ENCODE results near the gene GSG1L.

The GSG1L gene

DNA sequence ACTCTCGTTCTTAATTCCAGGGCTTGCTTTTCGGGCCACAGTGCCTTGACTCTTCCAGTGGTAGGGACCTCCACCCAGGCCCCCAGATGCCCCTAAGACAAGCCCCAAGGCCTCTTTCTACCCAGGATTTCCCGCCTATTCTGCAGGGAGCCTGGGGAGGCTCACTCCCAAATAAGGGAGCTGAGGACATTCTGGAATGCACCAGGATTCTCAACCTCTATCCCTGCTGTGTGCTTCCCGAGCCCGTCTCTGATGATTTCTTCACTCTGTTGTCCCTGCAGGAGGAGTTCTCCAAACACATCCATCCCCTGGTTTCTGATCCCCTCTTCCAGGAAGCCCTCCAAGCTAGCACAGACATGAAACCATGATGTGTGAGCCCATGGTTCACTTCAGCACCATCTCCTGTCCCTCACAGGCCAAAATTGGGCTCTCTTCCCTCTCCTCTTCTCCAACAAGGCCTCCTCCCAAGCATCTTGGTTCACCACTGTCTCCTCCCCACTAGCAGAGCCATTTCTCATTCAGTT is 257.6 kb downstream of the GSG1L start:
- no peak for DNase-seq

DNA sequence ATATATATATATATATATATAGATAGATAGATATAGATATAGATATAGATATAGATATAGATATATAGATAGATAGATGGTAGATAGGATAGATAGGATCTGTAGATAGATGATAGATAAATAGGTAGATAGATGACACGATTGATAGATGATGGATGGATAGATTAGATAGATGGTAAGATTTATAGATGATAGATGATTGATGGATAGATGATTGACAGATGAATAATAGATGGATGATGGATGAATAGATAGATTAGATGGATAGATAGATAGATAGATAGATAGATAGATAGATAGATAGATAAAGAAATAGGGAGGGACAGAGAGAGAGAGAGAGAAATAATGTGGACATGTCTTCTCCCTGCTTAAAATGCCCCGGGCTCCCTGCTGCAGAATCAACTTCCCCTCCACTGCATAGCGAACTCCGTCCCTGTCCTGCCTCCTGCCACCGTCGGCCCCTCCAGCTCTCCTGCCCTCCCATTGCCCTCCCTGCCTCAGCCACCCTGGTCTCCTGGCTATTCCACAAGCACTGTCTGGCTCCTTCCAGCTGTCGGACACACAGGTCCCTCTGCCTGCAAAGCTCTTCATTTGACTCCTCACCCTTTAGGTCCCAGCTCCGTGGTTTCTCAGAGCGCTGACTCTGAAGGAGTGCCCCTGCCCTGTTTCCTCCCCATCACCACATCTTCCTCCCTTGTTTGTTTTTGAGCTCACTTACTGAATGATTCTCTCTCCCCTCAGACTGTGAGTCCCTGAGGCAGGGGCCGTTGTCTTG is 259.6 kb downstream of the GSG1L start:
- no peak for DNase-seq

DNA sequence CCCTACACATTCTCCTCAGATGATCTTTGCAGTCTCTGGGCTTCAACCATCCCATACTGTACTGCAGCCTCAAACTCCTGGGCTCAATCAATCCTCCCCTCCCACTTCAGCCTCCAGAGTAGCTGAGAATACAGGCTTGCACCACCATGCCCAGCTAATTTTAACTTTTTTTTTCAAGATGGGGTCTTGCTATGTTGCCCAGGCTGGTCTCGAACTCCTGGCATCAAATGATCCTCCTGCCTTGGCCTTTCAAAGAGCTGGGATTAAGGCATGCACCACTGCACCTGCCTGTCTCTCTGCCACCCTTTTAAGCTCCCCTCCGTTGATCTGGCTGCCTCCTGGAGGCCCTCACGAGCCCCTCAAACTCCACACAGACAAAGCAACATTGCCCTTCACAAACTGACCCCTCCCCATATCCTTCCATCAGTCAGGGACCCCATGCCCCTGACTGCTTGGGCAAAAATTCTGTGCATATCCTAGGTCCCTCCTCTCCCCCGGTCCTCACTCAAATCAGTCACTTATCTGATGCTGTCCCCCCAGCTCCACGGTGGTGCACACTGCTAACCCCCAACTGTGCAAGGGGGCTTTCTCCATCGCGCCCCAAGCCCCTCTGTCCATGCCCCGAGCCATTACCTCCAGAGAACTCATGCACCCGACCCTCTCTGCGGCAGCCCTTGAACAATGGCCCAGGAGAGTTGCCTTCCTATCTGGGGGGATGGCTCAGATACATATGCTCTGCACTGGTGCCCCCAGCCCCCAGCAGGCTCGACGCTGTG is 260.7 kb downstream of the GSG1L start:
- no peak for DNase-seq

DNA sequence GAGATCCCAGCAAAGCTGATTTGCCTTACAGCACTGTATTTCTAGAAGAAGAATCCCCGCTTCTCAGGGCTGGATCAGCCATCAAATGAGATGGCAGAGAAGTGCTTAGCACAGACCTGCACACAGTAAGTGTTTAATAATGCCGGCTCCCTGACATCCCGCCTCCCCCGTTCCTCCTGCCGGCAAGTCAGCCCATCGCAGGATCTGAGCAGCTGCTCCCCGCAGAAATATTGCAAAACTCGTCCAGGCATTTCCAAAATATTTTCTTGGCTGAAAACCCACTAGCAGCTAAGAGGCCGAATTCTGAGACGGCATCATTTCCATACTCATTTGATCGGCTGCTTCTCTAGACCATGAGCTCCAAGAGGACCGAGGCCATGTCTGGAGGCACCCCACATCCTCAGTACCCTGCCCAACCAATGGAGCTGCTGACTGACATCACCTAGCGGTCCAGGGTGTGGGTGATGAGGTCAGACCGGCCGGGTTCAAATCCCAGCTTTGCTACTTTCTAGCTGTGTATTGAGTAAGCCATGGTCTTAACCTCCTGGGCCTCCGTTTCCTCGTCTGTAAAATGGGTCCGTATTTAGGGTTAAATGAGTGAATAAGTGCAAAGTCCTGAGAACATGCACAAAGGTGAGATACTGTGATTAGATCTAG is 262.1 kb downstream of the GSG1L start:
- no peak for DNase-seq

DNA sequence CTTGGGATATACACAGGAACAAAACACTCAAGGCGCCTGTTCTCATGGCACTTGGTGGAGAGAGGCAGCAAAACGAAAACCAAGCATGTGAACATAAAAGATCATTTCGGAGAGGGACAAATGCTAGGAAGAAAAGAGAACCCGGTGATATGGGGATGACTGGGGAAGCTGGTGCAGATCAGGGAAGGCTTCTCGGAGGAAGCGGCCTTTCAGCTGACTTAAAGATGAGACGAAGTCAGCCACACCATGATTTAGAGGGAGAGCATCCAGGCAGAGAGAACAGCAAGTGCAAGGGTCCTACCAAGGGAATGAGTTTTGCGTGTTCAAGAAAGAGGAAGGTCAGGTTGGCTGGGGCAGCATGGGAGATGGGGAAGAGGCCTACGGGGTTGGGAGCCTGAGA is 262.7 kb downstream of the GSG1L start:
- DNase-seq, result no peak

DNA sequence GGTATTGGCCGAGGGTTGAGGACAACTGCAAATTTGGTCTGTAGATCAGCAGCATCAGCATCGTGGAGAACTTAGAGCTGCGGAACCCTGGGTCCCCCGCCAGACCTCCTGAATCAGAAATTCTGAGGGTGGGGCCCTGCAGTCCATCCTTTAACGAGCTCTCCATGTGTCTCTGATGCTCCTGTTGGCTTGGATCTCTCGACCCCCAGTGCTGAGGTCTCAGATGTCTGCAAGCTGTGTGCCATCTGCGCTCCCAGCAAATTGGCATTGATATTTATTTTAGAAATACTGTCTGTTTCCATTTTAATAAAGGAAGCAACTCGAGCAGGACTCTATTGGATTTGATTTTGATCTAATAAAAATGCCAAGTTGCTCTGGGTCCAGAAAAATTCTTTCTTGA is 263.6 kb downstream of the GSG1L start:
- DNase-seq, result no peak

DNA sequence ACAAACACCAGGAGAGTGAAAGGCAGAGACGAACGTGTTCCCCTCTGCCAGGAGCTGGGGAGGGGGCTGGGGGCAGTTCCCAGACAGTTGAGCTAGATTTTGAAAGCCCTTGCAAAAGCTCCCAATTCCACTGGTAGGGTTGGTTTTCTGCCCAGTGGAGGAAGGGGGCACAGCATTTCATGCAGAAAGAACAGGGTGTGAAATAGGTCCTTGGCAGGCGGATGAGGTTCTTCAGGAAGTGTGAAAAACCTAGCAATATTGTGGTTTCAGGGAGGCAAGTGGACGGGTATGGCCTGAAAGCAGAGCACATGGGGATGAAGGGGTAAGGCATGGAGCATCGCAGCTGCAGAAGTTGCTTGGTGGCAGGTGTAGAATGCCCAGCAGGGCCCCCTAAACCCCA is 265.3 kb downstream of the GSG1L start:
- no peak for DNase-seq

DNA sequence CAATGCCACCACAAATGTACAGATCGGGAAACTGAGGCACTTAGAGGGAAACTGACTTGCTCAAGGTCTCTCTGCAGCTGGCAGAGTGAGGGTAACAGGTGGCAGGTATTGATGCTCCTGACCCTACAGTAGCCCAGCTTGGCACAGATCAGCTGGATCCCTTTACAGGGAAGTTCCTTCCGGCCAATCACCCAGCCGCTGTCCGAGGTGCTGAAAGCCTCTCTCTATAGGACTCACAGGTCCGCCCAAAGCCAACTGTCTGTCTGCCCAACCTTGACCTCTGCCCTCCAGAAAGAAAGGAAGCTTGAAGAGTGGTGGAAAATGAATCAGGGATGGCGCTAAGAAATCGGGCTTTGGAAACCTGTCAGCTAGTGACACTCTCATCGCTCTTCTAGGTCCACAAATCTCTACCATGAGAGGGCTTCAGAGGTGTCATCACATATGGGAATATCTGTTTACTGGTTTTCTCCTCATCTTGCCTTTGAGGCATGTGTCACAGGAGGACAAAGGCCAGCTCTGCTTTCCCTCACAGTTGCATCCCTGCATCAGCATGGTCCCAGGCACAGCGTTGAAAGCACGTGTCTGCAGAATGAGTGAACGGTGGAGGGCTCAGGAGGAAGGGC is 267.4 kb downstream of the GSG1L start:
- DNase-seq, result no peak

DNA sequence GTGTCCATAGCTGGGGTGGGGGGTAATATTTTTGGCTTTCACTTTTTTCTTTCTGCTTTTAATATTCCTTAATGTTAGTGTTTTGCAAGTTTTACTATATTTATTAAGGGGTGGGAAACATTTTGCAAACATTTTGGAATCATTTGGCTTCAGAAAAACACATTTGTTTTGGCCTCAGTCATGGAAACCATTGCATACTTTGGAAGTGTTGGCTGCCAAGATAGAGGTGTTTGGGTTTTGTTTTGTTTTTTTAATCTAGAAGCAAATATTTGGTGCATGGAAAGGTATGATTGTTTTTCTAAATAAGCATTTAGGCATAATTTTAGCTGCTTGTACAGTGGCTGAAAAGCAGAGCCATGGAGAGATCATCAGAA is 270.3 kb downstream of the GSG1L start:
- DNase-seq, result no peak

DNA sequence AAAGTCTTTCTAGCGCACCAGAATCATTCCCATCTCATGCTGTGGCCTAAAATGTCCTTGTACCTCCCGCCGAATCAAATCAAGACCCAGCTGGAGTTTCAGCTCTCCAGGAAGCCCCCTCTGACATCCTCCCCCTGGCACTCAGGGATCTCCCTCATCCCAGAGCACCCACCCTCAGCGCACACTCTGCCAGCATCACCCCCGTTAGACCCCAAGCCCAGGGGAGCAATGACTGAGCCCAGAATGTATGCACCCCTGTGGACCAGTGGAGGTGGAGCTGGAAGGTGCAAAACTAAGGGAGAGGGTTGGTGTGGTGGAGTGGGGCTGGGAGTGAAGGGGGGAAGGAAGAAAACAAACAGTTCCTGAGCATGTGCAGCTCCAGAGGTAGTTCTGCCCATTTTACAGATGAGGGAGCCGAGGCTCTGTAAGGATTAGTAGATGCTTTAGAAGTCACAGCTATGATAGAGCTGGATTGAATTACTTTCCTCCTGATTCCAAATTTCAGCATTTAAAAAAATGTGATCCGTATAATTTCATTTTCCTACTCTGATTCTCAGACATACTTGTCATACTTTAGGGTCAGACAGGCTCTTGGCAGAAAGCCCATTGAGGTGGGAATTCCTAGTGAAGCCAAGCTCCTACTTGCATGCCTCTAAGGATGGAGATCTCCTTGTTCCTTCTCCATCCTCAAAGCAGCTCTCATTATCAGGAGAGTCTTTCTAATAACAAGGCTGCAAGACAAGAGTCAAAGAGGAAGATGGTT is 270.8 kb downstream of the GSG1L start:
- DNase-seq, result no peak

DNA sequence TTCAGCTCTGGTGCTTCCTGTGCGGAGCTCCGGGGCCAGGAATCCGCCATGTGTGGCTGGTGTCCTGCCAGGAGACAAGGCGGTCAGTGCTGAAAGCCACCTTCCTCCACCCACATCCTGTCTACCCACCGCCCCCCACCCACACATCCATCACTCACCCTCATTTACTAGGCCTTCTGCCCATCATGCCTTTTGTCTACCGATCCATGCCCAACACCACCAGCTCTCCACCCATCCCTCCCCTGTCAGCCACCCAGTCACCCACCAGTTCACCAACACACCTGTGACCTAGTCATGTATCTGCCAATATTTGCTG is 272.2 kb downstream of the GSG1L start:
- no peak for DNase-seq

DNA sequence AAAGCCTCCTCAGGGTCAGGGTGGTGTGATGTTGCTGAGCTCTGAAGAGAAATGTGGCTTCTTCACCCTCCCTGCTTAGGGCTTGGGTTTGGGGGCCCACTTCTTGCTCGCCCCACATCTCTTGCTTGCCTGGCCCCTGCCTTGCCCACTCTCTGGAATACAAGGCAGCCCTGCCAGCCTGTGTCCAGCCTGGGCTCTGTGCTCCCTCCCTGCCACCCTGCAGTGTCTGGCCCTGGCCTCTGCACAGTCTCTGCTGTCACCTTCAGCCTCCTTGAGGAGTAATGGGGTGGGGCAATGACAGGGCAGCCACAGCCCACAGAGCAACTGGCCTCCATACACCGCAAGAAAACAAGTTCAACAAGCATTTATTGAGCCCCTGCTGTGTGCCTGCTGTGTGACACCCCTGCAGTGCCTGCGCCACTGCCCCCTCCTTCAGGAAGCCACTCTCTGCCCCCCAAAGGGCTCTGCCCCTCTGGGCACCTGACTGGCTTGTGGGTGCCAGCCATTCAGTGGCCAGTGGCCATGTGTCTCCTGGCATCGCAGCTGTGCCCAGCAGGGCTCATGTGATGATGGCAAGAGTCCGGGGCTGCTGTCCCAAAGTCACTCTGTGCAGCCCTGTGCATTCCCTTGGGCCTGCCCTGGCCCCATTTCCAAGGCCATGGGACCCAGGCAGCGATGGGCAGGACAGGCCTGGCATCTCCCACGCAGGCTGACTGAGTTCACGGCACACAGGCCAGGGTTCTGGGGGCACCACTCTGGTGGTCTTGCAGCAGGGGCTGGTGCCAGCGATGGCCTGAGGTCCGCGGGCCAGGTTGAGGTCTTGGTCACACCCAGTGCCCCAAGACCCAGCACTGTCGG is 272.7 kb downstream of the GSG1L start:
- no peak for DNase-seq

DNA sequence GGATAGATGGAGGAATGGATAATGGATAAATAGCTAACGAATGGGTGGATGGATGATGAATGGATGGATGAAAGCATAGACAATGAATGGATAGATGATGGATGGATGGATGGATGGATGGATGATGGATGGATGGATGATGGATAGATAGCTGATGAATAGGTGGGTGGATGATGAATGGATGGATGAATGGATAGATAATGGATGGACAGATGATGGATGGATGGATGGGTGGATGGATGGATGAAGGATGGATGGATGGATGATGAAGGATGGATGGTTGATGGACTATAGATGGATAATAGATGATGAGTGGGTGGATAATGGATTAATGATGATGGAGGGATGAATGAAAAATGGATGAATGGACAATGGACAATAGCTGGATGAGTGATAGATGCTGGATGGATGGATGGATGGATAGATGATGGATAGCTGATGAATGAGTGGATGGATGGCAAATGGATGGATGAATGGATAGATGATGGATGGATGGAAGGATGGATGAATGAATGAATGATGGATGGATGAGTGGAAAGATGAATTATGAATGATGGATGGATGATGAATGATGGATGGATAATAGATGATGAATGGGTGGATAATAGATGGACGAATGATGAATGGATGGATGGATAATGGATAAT is 273.8 kb downstream of the GSG1L start:
- DNase-seq, result no peak

DNA sequence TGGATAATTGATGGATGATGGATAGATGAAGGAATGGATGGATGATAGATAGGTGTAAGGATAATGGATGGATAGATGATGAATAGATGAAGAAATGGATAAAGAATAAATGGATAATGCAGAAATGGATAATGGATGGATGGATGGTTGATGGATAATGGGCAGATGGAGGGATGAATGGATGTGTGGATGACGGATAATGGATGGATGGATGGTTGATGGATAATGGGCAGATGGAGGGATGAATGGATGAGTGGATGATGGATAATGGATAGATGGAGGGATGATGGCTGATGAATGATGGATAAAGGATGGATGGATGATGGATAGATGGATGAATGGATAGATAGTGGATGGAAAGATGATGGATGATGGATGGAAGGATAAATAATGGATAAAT is 274.4 kb downstream of the GSG1L start:
- DNase-seq, result no peak

DNA sequence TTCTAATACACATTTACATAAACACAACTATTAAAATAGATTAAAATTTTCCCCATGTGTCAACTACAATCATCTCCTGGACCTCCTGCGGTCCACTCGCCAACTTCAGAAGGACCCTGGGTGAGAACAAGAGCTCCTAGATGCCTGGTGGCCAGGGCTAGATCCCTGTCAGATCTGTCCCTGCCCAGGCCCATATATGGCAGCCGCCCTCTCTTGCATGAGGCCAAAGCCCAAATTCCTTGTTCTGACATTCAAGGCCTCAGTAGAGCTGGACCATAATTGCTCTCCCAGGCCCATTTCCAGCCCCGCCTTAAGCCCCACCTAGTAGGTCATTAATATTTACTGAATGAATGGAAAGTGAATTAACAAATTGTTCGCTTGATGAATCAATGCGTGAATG is 275.8 kb downstream of the GSG1L start:
- DNase-seq, result no peak

DNA sequence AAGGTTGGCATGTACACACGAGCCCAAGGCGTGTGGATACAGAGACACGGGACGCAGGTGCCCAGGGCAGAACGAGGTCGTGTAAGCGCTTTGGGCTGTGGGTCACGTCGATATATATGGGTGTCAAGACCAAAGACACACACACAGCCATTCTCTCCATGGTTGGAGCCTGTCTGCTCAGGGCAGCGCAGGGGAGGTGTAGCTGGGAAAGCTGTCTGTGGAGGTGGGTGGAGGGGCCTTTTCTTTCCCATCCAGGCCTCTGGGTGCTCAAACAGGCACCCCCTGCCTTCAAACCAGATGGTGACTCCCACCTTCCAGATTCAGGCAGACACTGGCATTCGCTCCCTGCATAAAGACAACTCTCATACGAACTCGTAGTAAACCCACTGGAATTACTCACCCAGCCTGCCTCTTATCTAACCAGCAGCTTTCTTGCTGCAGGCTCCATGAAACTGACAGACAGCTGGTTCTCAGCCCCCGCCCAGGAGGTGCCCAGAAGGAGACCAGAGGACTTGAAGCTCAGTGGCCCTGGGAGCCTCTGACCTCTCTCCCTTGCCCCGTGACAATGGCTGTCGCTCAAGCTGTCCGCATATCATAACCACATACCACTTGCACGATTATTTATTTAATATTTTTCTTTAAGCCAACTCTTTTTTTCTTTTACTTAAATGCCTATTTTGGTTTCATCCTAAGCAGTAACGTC is 276.4 kb downstream of the GSG1L start:
- DNase-seq, result no peak

DNA sequence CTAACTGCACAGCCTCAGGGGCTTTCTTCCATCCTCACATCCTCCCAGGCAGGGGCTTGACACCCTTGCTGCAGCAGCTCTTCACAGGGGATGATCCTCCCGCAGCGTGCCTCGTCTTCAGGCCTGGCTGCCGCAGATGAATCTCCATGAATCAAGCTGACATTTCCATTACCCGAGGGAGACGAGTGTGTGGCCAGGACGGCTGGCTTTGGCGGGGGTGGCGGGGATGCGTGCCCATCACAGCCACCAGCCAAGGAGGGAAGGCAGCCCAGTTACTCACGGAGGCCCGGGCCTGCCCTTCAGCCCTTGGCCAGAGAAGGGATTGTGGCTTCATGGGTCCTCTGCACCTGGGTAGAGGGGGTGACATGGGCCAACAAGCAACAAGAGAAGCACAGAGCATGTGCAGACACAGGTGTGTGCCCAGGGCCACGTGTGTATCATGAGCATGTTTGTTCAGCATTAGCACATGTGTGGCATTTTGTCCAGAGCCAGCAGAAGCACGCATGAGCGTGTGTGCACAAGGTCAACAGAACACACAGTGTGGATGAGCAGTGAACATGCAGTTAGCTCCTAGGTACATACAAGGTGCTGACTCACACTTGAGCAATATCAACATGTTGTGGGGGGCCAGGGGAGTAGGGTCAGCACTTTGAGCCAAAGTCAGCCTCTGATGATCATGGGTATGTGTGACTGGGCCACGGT is 277.1 kb downstream of the GSG1L start:
- no peak for DNase-seq

DNA sequence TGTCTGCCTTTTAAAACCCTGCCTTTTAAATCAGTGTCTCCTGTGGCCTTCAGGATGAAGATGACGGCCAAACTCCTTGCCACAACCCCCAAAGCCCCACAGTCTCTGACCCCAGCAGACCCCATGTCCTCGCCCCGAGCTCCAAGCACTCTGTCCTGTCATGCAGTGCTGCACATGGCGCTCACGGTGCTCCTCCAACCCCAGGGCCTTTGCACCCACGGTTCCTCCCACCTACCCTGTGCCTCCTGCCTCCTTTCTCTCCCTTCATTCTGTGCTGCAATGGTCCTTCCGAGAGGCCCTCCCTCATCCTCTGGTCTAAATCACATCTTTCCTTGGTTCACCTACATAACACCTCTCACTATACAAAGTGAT is 278.2 kb downstream of the GSG1L start:
- no peak for DNase-seq

DNA sequence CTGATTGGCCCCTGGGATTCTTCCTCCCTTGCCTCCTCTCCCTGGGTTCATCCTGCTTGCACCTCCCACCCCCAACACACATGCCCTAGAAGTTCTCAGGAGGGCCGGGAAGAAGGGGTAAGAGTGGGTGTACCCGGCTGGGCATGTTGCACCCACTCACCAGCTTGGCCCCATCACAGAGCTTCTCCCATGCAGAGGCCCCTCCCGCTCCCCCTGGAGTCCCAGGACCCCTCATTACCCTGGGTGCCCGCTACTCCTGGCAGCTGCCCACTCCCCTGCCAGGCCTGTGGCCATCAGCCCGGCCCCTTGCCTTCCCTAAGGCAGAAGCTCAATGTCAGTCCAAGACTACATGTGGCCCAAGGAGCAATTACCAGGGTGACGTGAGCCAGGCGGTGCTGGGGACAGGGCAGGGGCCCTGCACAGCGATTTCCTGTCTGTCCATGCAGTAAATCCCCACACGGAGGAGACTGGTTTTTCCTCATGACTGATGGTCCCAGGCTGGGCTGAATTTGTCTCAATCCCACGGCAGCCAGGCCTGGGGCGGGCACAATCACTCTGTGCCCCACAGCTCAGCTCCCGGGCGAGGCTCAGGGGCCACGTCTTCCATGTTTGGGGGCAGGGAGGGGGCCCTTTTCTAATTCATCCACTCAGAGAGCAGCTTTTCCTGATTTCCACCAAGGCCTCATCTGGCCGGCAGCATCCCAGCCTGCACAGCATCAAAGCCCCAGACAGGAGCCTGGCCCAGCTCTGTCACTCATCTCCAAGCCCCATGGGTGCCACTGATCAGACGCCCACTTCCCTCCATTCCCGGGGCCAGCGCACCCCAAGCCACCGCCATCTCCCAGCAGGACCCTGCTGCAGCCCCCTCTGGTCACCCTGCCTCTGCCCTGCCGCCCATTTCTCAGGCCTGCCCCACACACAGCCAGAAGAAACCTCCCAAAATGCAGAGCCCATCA is 278.9 kb downstream of the GSG1L start:
- no peak for DNase-seq

Measured in activated naive CD4-positive, alpha-beta T cell treated with Interleukin-2 at 50 U/mL for 16 hours (primary cell).